ENCODE data around the gene ZACN. TPM values are rescaled to one million over a fixed set of nuclear protein-coding genes. Genes with fewer than 3 reads are reported as not detected.

ZACN gene
- total and polyA plus RNA-seq, 2 donors (not counting 3 experiments of a cell fraction or from before 2014, with no cell fraction given) = 0.18 TPM; not detected in 1

DNA sequence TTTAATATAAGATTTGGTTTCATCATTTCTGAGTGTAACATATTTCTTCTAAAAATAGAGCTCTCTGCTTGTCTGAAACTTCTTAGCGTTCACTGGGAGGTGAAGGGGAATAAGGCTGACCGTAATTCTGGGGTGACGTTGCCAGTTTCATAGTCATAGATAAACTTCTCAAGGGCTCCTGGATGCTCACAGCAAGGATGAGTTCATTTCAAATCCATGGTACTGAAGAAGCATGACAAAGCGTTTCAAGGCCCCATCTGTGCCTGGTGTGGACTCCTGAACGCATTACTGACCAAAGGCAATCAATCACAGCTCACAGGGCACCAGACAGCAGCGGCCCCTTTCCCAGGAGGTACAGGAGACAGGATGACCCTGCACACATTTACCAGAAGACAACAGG lies 39.9 kb upstream of the ZACN start:
- DNase-seq (ENCODE audit: low read depth, low spot score) (no peak), FAIRE-seq (no peak)
- no peaks in the 10 kb centered on the region for H3K79me2 ChIP-seq (ENCODE audit: control insufficient read depth, insufficient read depth, low read length)
- H3K36me3 ChIP-seq (ENCODE audit: control insufficient read depth in 2 of 2, extremely low read depth in 1 of 2, insufficient read depth in 2 of 2, low read length in 2 of 2) = peaks cover 22 to 43% of the 10 kb centered on the region in 2 experiments
- H4K20me1 ChIP-seq (replicated peaks; ENCODE audit: control insufficient read depth, extremely low read depth, insufficient read depth, low read length) = no peaks in the 10 kb centered on the region
- dilution Hi-C loops (cut with MboI; ENCODE audit: extremely low pct_ligation_motif_present, low sequenced_read_pairs) = no loop called here
- no peak overlapping the region for H3K27ac ChIP-seq (ENCODE audit: insufficient read depth, low read depth, low read length)
- H3K9me3 ChIP-seq (replicated peaks; ENCODE audit: control insufficient read depth, insufficient read depth, low read length) = no peaks in the 10 kb centered on the region
- no peaks in the 10 kb centered on the region for H3K27me3 ChIP-seq (ENCODE audit: control insufficient read depth in 2 of 2, insufficient read depth in 2 of 2, low read length in 2 of 2)
- H3K4me2 ChIP-seq (ENCODE audit: insufficient read depth, low read length) = no peak overlapping the region
- intact Hi-C loops (cut with micrococcal nuclease) = no loop called here
- ChIA-PET POLR2A (no interaction called here), CTCF (interaction anchor here (1.0 to 3.7 kb wide), 2 partner anchors 8 to 25 kb away, joined by 3 to 19 read pairs; no protein-coding TSS in a partner anchor)
- H3K9me1 ChIP-seq (replicated peaks; ENCODE audit: control insufficient read depth, extremely low read depth, insufficient read depth, low read length) = no peaks in the 10 kb centered on the region
- H3K4me1 ChIP-seq (ENCODE audit: control insufficient read depth, extremely low read depth, insufficient read depth, low read length) = no peaks in the 10 kb centered on the region
- no peak overlapping the region for H3K4me3 ChIP-seq (replicated peaks in 1 of 3; ENCODE audit: insufficient read depth in 1 of 3, low read depth in 1 of 3, low read length in 3 of 3)
- TF ChIP-seq JUN (IDR thresholded peaks at IDR 0.05; ENCODE audit: borderline replicate concordance, insufficient read depth, insufficient read length, low read depth) = no peak
- TF ChIP-seq FOS (IDR thresholded peaks at IDR 0.05; ENCODE audit: borderline replicate concordance, insufficient read depth, low read length) = no peak
- no peak for TF ChIP-seq GATA2 (IDR thresholded peaks at IDR 0.05; ENCODE audit: insufficient read depth, insufficient read length, low read depth, low read length)
- TF ChIP-seq, protein P1, sequence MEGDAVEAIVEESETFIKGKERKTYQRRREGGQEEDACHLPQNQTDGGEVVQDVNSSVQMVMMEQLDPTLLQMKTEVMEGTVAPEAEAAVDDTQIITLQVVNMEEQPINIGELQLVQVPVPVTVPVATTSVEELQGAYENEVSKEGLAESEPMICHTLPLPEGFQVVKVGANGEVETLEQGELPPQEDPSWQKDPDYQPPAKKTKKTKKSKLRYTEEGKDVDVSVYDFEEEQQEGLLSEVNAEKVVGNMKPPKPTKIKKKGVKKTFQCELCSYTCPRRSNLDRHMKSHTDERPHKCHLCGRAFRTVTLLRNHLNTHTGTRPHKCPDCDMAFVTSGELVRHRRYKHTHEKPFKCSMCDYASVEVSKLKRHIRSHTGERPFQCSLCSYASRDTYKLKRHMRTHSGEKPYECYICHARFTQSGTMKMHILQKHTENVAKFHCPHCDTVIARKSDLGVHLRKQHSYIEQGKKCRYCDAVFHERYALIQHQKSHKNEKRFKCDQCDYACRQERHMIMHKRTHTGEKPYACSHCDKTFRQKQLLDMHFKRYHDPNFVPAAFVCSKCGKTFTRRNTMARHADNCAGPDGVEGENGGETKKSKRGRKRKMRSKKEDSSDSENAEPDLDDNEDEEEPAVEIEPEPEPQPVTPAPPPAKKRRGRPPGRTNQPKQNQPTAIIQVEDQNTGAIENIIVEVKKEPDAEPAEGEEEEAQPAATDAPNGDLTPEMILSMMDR (IDR thresholded peaks at IDR 0.05; ENCODE audit: extremely low read depth in 1 of 2, insufficient read depth in 1 of 2, low read depth in 1 of 2, low read length in 2 of 2) = no peak
- TF ChIP-seq MYC (IDR thresholded peaks at IDR 0.05; ENCODE audit: low read depth, low read length) = no peak
- no peak for TF ChIP-seq POLR2AphosphoS5 (IDR thresholded peaks at IDR 0.05; ENCODE audit: insufficient read depth, low read depth, low read length)
- TF ChIP-seq EZH2 (IDR thresholded peaks at IDR 0.05; ENCODE audit: borderline replicate concordance, low read depth, low read length, severe bottlenecking) = no peak
- TF ChIP-seq POLR2A (IDR thresholded peaks at IDR 0.05; ENCODE audit: low read depth, low read length) = no peak
- TF ChIP-seq, protein P2, sequence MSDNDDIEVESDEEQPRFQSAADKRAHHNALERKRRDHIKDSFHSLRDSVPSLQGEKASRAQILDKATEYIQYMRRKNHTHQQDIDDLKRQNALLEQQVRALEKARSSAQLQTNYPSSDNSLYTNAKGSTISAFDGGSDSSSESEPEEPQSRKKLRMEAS (IDR thresholded peaks at IDR 0.05; ENCODE audit: insufficient read depth, insufficient read length) = no peak
- H2AFZ ChIP-seq (ENCODE audit: low read depth, low read length) = no peak overlapping the region
- H3K9ac ChIP-seq (replicated peaks; ENCODE audit: extremely low read depth, insufficient read depth, low read length) = no peak overlapping the region
- TSS peak; percentile 68 for BruUV-seq (replicated peaks)

All from endothelial cell of umbilical vein (primary cell).